HG03378 (cell line): ENCODE data around the gene ZNF473.

Source experiments
- ATAC-seq: cut with Tn5 transposase; IDR thresholded peaks from one replicate; pipeline ENCODE4 v1.9.1; 2021; ENCODE audit warnings: mild to moderate bottlenecking, moderate library complexity; ENCODE audit not compliant: unreplicated experiment

The ZNF473 gene

DNA sequence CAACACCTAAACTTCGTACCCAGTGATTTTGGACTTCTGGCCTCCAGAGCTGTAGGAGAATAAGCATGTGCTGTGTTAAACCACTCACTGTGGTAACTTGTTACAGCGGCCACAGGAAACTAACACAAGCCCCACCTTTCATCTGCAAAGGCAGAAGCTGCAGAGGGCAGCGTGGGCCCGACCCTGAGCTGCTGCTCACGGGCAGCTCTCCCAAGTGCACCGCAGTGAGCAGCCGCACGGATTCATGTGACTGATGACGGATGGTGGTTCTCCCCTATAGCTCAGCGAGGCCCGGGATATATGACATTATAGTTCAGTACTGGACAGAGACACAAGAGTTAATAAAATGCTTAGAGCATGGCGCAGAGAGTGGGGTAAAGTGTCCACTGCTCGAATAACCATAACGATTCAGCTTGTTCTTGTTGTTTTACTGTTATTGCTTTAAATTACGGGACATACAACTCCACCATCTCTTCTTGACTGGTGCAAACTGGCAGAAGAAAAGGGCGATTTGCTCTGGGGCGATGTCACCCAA lies 22.5 kb upstream of the ZNF473 start:
- no peak for ATAC-seq

DNA sequence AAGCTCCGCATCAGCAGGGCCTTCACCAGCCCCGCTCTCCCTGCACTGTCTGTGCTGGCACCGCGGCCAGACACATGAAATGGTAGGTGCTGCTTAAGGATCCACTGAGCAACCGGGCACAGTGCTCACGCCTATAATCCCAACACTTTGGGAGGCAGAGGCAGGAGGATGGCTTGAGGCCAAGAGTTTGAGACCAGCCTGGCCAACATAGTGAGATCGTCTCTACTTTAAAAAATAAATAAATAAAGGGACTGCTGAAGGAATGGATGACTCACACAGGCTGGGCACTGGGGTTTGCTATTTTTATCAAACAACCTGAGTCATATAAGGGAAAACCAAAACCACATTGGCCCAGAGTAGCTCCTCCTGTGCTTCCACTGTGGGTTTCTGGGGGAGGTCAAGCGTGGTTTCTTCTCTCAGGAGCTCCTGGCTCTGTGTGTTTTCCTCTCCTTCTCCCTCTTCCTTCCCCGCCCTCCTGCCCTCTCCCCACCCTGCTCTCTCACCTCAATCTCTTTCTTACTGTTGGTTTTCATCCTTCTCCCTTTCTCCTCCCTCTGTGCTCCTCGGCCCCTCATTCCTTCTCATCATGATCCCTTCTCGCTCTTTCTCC lies 21.9 kb upstream of the ZNF473 start:
- no peak for ATAC-seq

- ATAC-seq: no peak
Observed at GRCh38 chr19:50005428-50005827, 20.4 kb upstream of the ZNF473 start.

DNA sequence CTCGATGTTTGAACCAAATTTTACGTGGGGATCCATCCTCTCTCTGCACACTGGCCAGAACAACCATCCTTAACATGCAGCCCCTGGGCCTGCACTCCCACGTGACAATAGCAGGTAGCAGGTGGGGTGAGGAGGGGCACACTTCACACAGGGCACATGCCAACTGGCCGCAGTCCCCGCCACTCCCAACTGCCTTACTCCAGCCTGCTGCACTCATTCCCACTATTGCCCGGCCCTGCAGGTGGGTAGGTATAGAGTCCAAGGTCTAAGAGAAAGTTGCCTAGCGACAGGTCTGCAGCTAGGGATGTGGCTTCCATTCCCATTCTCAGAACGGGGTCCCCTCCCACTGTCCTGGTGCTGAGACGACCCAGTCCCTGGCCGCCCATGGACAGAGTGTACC lies 18.6 kb upstream of the ZNF473 start:
- no peak for ATAC-seq

GRCh38 chr19:50007947-50008346 lies 17.9 kb upstream of the ZNF473 start:
- no peak for ATAC-seq

DNA sequence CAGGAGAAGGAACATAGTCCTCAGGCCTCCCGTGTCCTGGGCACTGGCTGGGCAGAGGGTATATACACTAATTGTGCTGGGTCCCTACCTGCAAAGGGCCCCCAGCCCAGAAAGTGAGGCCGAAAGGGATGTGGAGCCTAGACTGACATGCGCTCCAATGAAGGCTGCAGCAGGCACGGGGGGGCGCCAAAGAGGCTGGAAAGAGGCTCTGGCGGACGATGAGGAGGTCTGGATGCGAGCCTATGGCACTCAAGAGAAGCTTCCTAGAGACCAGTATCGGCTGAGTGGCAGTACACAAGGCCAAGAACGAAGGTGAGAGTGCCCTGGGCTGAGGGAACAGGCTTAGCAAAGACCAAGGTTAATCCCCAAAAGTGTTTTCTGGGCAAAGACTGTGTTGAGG lies 17.3 kb upstream of the ZNF473 start:
- ATAC-seq: no peak

DNA sequence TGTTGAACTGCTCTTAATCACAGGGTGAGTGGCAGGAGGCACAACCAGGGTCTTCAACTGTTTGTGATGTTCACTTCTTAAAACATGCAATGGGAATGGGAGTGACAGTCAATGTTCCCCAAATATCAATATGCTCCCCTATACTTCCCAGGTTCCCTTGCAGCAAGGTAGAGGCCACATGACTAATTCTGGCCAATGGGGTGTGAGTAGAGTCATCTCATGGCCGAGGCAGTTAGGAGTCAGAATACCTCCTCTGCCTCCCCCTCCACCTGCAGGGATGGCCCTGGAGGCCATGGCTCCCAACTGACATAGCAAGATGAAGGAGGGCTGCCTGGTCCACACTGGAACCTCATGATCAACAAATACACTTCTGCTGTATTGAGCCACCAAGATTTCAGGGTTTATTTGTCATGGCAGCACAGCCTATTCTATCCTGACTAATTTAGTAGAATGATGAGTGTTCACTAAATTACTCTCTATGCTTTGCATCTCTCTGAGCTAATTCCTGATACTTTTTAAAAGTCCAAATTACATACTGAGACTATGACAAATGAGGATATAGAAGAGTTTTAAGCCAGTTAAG lies 9.5 kb upstream of the ZNF473 start:
- no peak for ATAC-seq

DNA sequence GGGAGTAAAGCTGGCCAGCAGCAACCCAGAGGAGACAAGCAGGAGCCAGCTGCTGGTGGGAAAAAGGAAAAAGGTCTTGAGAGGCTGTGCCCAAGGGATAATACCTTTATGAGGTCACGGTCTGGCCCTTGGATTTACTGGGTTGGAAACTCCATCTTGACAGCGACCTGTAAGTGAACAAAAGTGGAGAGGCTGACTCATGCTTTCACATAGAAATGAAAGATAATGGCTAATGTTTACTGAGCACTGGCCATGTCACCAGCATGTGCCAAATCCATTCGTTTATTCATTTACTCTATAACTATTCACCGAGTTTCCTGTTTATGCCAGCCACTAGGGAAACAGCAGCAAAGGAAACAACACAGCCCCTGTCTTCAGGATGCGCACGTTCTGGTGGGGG lies 5.3 kb upstream of the ZNF473 start:
- ATAC-seq: no peak

DNA sequence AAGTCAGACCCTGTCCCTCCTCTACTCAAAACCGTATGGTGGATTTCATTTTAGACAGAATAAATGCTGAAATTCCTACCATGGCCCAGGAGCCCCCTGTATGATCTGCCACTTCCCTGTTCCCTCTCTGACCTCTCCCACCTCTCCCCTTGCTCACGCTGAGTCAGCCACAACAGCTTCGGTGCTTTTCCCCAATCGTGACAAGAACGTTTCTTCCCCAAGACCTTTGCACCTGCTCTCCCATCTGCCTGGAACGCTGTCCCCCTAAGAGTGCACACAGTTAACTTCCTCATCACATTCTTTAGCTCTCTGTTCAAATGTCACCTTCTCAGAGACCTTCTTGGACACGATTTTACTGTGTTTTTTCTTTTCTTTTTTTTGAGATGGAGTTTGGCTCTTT lies 3.0 kb upstream of the ZNF473 start:
- ATAC-seq: no peak

DNA sequence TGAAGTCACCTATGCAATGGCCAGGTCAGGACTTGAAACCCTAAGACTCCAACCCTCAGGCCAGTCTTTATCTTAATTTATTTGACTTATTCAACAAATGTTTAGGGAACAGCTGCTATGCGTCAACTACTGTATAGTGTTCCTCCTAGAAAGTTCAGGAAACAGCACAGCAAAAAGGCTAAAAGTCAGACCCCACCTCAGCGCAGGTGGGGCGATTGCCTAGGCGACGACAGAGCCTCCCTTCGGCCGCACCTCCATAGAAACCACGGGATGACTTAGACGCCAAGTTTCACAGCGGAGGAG lies 1.1 kb upstream of the ZNF473 start:
- ATAC-seq: no peak

DNA sequence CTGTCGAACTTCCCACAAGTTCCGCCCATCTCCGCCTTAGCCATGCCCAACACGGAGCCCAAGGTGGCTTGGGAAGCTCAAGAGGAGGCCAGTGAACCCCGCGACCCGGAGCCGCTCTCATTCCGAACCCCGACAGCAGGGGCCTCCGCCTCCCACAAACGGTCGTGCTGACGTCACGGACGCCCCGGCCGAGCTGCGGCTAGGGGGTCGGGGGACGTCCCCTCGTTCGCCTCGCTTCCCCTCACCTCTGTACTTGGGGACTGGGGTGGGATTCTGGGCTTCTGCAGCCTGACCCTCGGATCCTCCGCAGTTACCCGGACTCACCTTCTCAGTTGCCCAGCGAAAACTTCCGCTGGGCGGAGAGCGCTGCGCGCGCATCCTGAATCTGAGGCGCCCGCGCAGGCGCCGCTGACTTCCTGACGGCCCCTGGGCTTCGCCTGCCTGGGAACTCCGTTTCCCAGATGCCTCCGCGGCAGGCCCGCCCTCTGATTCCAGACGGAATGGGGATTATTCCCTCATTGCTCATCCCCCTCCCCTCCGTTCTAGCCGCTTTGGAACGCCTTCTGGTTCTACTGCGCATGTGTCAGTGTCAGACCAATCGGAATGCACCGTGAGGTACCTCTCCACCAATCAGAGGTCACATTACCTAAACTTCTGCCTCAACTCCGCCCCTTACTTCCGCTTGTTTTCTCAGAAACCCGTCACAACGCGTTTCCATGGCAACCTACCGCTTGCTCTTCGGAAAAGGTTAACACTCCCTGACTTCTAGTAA lies 597 bp upstream of the ZNF473 start, which contains the start of gene VRK3:
TSS of gene VRK3 (minus strand) at position 351 of the 772 bp plus-strand sequence. CDS start 9,210 bp downstream, outside the sequence.
- ATAC-seq: peak; percentile 74

- ATAC-seq: no peak
Observed at GRCh38 chr19:50026550-50026906, 723 bp downstream of the ZNF473 start.

DNA sequence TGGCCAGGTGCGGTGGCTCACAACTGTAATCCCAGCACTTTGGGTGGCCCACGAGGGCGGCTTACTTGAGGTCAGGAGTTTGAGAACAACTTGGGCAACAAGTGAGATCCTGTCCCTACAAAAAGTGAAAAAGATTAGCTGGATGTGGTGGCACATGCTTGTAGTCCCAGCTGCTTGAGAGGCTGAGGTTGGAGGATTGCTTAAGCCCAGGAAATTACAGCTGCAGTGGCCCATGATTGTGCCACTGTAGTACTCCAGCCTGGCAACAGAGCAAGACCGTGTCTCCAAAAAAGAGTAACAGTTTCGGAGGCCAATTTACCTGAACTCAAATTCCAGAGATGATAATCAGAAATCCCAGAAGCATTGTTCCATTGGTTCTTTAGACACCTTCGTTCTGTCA lies 4.4 kb downstream of the ZNF473 start:
- no peak for ATAC-seq

DNA sequence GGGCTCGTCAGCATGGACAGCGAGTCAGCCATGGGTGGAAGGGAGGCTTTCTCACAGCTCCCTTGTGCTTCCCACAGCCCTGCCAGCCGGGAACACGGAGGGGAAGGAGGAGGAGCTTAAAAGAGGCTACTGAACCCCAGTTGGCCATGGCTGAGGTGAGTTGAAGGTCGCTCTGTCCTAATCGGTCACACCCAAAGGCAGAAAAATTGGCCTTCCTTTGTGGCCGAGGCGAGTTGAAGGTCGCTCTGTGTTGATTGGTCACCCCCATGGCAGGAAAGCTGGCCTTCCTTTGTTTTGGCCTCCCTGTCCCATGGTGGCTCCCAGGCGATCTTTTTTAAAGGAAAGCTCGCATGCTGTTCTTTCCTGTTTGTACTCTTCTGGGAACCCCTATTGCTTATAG lies 5.1 kb downstream of the ZNF473 start:
- ATAC-seq: no peak

GRCh38 chr19:50036908-50037307 lies 11.1 kb downstream of the ZNF473 start:
- no peak for ATAC-seq

- no peak for ATAC-seq
Observed at GRCh38 chr19:50039968-50040367, 14.2 kb downstream of the ZNF473 start.

- ATAC-seq: no peak
Observed at GRCh38 chr19:50040967-50041366, 15.2 kb downstream of the ZNF473 start.

- ATAC-seq: no peak
Observed at GRCh38 chr19:50042363-50043024, 16.7 kb downstream of the ZNF473 start.

DNA sequence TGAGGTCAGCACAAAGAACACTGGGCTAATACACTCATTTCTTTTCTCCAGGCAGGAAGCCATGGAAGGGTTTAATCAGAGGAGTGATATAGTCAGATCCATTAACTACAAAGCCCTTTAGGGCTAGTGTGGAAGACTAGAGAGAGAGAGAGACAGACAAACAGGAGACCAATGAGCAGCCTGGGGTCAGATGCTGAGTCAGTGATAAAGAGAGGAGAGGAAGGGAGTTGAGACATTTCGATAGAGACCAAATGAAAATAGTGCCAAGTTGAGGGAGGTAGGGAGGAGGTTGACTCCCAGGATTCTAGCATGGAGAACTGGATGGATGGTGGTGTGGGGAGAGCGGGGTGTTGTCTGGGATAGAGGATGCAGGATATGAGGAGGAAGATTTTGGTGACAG lies 18.2 kb downstream of the ZNF473 start:
- ATAC-seq: no peak

- ATAC-seq: no peak
Observed at GRCh38 chr19:50044922-50045321, 19.1 kb downstream of the ZNF473 start.

DNA sequence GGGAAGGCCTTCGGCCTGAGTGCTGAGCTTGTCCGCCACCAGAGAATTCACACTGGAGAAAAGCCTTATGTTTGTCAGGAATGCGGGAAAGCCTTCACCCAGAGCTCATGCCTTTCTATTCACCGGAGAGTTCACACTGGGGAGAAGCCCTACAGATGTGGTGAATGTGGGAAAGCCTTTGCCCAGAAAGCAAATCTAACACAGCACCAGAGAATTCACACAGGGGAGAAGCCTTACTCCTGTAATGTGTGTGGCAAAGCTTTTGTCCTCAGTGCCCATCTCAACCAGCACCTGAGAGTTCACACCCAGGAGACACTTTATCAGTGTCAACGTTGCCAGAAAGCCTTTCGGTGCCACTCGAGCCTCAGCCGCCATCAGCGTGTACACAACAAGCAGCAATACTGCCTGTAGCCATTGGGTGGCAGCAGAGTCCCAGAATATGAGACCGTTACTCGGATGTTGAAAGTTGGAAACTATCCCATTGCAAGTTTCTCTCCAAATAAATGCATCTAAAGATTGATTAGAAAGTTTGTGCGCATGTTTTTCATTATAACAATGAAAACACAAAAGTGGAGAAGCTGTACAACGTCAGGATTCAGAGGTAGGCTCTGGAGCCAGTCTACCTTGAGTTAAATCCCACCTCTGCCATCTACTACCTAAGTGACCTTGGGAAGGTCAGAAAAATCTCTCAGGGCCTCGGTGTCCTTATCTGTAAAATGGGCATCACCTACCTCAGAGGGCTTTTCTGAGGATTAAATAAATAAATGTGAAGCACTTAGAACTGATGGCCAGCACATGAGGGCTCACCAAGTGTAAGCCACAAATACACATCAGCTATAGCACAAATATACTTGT lies 21.1 kb downstream of the ZNF473 start:
- no peak for ATAC-seq
